CD4-positive, CD25-positive, alpha-beta regulatory T cell (primary cell): Measurements from ENCODE around the gene PIK3CD. TPM values are rescaled to one million over a fixed set of nuclear protein-coding genes. Genes with fewer than 3 reads are reported as not detected.

Experiments used
- ATAC-seq, 2 donors: fragments of 150-1000 bp; cut with Tn5 transposase; one replicate each; pipeline ENCODE4 v1.10.0; 2021; ENCODE audit warnings: low read depth in 2 of 2, moderate number of reproducible peaks in 2 of 2, moderate library complexity in 1 of 2
- DNase-seq, 3 donors: peaks; one replicate each; pipeline versions ENCODE4 v3.0.0 to v3.0.0-alpha.2; 2012 to 2022; ENCODE audit warnings: mixed read lengths in 1 of 3
- H3K27ac ChIP-seq: one replicate; pipeline ENCODE4 v1.7.0; 2013; ENCODE audit warnings: mild to moderate bottlenecking, low read length; ENCODE audit not compliant: insufficient read depth, poor library complexity, severe bottlenecking
- H3K27me3 ChIP-seq: one replicate; pipeline ENCODE4 v1.7.0; 2013; ENCODE audit warnings: low read length; ENCODE audit not compliant: control insufficient read depth, insufficient read depth
- H3K36me3 ChIP-seq: one replicate; pipeline ENCODE4 v1.7.0; 2013; ENCODE audit warnings: mild to moderate bottlenecking, low read length, moderate library complexity; ENCODE audit not compliant: control insufficient read depth, insufficient read depth
- H3K4me1 ChIP-seq: 2 replicates; pipeline ENCODE4 v1.7.0; 2013; ENCODE audit warnings: mild to moderate bottlenecking, low read length; ENCODE audit not compliant: insufficient read depth, control insufficient read depth, poor library complexity, severe bottlenecking
- H3K4me3 ChIP-seq: one replicate; pipeline ENCODE4 v1.7.0; 2013; ENCODE audit warnings: low read depth, mild to moderate bottlenecking, low read length, moderate library complexity
- H3K9me3 ChIP-seq, 2 experiments: 1 replicate in 1 of 2; 2 replicates in 1 of 2; pipeline ENCODE4 v1.7.0; 2013; ENCODE audit warnings: low read length in 2 of 2, mild to moderate bottlenecking in 1 of 2, moderate library complexity in 1 of 2; ENCODE audit not compliant: control insufficient read depth in 2 of 2
- H3K27ac Mint-ChIP-seq, 3 donors: one replicate each; pipeline ENCODE4 v1.8.0; 2020 to 2022; ENCODE audit warnings: mild to moderate bottlenecking in 3 of 3, mixed read lengths in 3 of 3, moderate library complexity in 2 of 3
- H3K27me3 Mint-ChIP-seq: one replicate; pipeline ENCODE4 v1.8.0; 2022; ENCODE audit warnings: mild to moderate bottlenecking, mixed read lengths
- H3K36me3 Mint-ChIP-seq: one replicate; pipeline ENCODE4 v1.8.0; 2020; ENCODE audit warnings: mixed read lengths
- H3K4me1 Mint-ChIP-seq, 4 donors: one replicate each; pipeline ENCODE4 v1.8.0; 2020 to 2022; ENCODE audit warnings: mixed read lengths in 4 of 4, mild to moderate bottlenecking in 1 of 4
- H3K4me3 Mint-ChIP-seq, 4 donors: one replicate each; pipeline ENCODE4 v1.8.0; 2020 to 2022; ENCODE audit warnings: mild to moderate bottlenecking in 4 of 4, mixed read lengths in 4 of 4, moderate library complexity in 3 of 4
- H3K9me3 Mint-ChIP-seq, 7 donors: one replicate each; pipeline ENCODE4 v1.8.0; 2020 to 2022; ENCODE audit warnings: mixed read lengths in 7 of 7, mild to moderate bottlenecking in 3 of 7, moderate library complexity in 2 of 7
- polyA plus RNA-seq, 4 donors: library from polyadenylated mRNA; unstranded; fragments of 300-500 nt; fragmentation: Illumina TruSeq; gene quantifications; one replicate each; pipeline ENCODE4 v1.2.3, GENCODE V29; 2021
- total RNA-seq: library from RNA; stranded (reverse); gene quantifications from one replicate; pipeline ENCODE4 v1.2.3, GENCODE V29; 2022

PIK3CD gene
- 187 TPM for total RNA-seq
- polyA plus RNA-seq = 10 to 100 TPM; 47.3 to 63.2 (median 52.5) TPM

GRCh38 chr1:9651565-9652378, at the start of gene PIK3CD:
Gene PIK3CD, plus strand, starts transcription at chr1:9651731. Its CDS starts 58,725 bp downstream, at chr1:9710456.
- Mint-ChIP-seq H3K4me3 (peak within 1 kb of the TSS; percentile 97 to 100 (median 100)), H3K4me1 (peaks cover 0 to 78% (median 36%) of the 10 kb centered on the region in 4 donors), H3K9me3 (peaks cover 0 to 2% (median 0%) of the 10 kb centered on the region in 7 donors), H3K27me3 (peaks cover 9% of the 10 kb centered on the region), H3K36me3 (no peaks in the 10 kb centered on the region), H3K27ac (peak within 1 kb of the TSS; percentile 95 to 99 (median 98))
- DNase-seq = peak; percentile 29 to 57 (median 57)
- peak; percentile 30 to 47 for ATAC-seq
- Histone ChIP-seq H3K27me3 (no peaks in the 10 kb centered on the region), H3K4me3 (peak within 1 kb of the TSS; percentile 90), H3K9me3 (no peaks in the 10 kb centered on the region), H3K36me3 (no peaks in the 10 kb centered on the region), H3K27ac (peak within 1 kb of the TSS; percentile 82), H3K4me1 (peaks cover 60% of the 10 kb centered on the region)

GRCh38 chr1:9601942-9602793, 49.4 kb upstream of the PIK3CD start:
- no peak overlapping the region for H3K27ac Mint-ChIP-seq
- H3K9me3 Mint-ChIP-seq = no peaks in the 10 kb centered on the region
- H3K4me1 Mint-ChIP-seq = no peaks in the 10 kb centered on the region
- Histone ChIP-seq H3K36me3 (peaks cover 15% of the 10 kb centered on the region), H3K27me3 (no peaks in the 10 kb centered on the region), H3K4me1 (no peaks in the 10 kb centered on the region), H3K4me3 (no peak overlapping the region), H3K27ac (no peak overlapping the region), H3K9me3 (no peaks in the 10 kb centered on the region)
- peaks cover 8% of the 10 kb centered on the region for H3K36me3 Mint-ChIP-seq
- no peaks in the 10 kb centered on the region for H3K27me3 Mint-ChIP-seq
- no peak overlapping the region for H3K4me3 Mint-ChIP-seq
- ATAC-seq (no peak), DNase-seq (no peak)

GRCh38 chr1:9602794-9603167, 48.8 kb upstream of the PIK3CD start:
- H3K4me3 ChIP-seq = no peak overlapping the region
- Mint-ChIP-seq H3K9me3 (no peaks in the 10 kb centered on the region), H3K4me1 (no peaks in the 10 kb centered on the region), H3K4me3 (no peak overlapping the region), H3K36me3 (peaks cover 8% of the 10 kb centered on the region), H3K27ac (no peak overlapping the region), H3K27me3 (no peaks in the 10 kb centered on the region)
- H3K4me1 ChIP-seq = no peaks in the 10 kb centered on the region
- no peak for ATAC-seq
- H3K36me3 ChIP-seq = peaks cover 12% of the 10 kb centered on the region
- no peaks in the 10 kb centered on the region for H3K9me3 ChIP-seq
- no peak for DNase-seq
- no peaks in the 10 kb centered on the region for H3K27me3 ChIP-seq
- no peak overlapping the region for H3K27ac ChIP-seq

GRCh38 chr1:9603307-9603706, 48.2 kb upstream of the PIK3CD start:
- Mint-ChIP-seq H3K27me3 (no peaks in the 10 kb centered on the region), H3K9me3 (no peaks in the 10 kb centered on the region), H3K4me1 (no peaks in the 10 kb centered on the region), H3K27ac (no peak overlapping the region), H3K36me3 (peaks cover 8% of the 10 kb centered on the region), H3K4me3 (no peak overlapping the region)
- Histone ChIP-seq H3K36me3 (peaks cover 12% of the 10 kb centered on the region), H3K9me3 (no peaks in the 10 kb centered on the region), H3K4me1 (no peaks in the 10 kb centered on the region), H3K27me3 (no peaks in the 10 kb centered on the region), H3K4me3 (no peak overlapping the region), H3K27ac (no peak overlapping the region)
- DNase-seq (no peak), ATAC-seq (no peak)

- Histone ChIP-seq H3K36me3 (peaks cover 10% of the 10 kb centered on the region), H3K9me3 (no peaks in the 10 kb centered on the region), H3K27me3 (no peaks in the 10 kb centered on the region), H3K4me3 (no peak overlapping the region), H3K27ac (no peak overlapping the region), H3K4me1 (no peaks in the 10 kb centered on the region)
- peaks cover 8% of the 10 kb centered on the region for H3K36me3 Mint-ChIP-seq
- no peak for ATAC-seq
- DNase-seq = no peak
- no peak overlapping the region for H3K4me3 Mint-ChIP-seq
- H3K4me1 Mint-ChIP-seq = no peaks in the 10 kb centered on the region
- no peak overlapping the region for H3K27ac Mint-ChIP-seq
- no peaks in the 10 kb centered on the region for H3K9me3 Mint-ChIP-seq
- no peaks in the 10 kb centered on the region for H3K27me3 Mint-ChIP-seq
These were observed 47.5 kb upstream of the PIK3CD start for GRCh38 chr1:9603766-9604753.

GRCh38 chr1:9604836-9605235, 46.7 kb upstream of the PIK3CD start:
- H3K4me1 Mint-ChIP-seq = no peaks in the 10 kb centered on the region
- no peak overlapping the region for H3K27ac ChIP-seq
- H3K27me3 ChIP-seq = no peaks in the 10 kb centered on the region
- H3K4me3 Mint-ChIP-seq = no peak overlapping the region
- H3K4me1 ChIP-seq = no peaks in the 10 kb centered on the region
- peaks cover 11% of the 10 kb centered on the region for H3K36me3 ChIP-seq
- H3K9me3 ChIP-seq = no peaks in the 10 kb centered on the region
- H3K27me3 Mint-ChIP-seq = no peaks in the 10 kb centered on the region
- DNase-seq = no peak
- ATAC-seq = no peak
- H3K9me3 Mint-ChIP-seq = no peaks in the 10 kb centered on the region
- peaks cover 6% of the 10 kb centered on the region for H3K36me3 Mint-ChIP-seq
- no peak overlapping the region for H3K27ac Mint-ChIP-seq
- no peak overlapping the region for H3K4me3 ChIP-seq

GRCh38 chr1:9605946-9606455, 45.5 kb upstream of the PIK3CD start:
- H3K4me3 ChIP-seq = no peak overlapping the region
- Mint-ChIP-seq H3K36me3 (peaks cover 4% of the 10 kb centered on the region), H3K4me3 (no peak overlapping the region), H3K4me1 (no peaks in the 10 kb centered on the region), H3K27ac (no peak overlapping the region), H3K9me3 (no peaks in the 10 kb centered on the region), H3K27me3 (no peaks in the 10 kb centered on the region)
- H3K4me1 ChIP-seq = no peaks in the 10 kb centered on the region
- H3K9me3 ChIP-seq = no peaks in the 10 kb centered on the region
- no peaks in the 10 kb centered on the region for H3K27me3 ChIP-seq
- no peak overlapping the region for H3K27ac ChIP-seq
- ATAC-seq (no peak), DNase-seq (no peak)
- H3K36me3 ChIP-seq = peaks cover 12% of the 10 kb centered on the region
